Suppressor macrophage treated with lipopolysaccharide for 4 hours (primary cell): ENCODE measurements around the gene PCSK9.

Experiments
- DNase-seq: peaks from one replicate; pipeline ENCODE4 v3.0.0-alpha.2; 2020

Gene PCSK9

GRCh38 chr1:55060133-55060999 is 21.0 kb downstream of the PCSK9 start:
- DNase-seq: peak; percentile 21

GRCh38 chr1:55061000-55061705 is 21.8 kb downstream of the PCSK9 start:
- no peak for DNase-seq

GRCh38 chr1:55061706-55062321 is 22.5 kb downstream of the PCSK9 start:
- no peak for DNase-seq

GRCh38 chr1:55062801-55063576 is 23.6 kb downstream of the PCSK9 start:
- no peak for DNase-seq

GRCh38 chr1:55063577-55063942 is 24.2 kb downstream of the PCSK9 start:
- no peak for DNase-seq

GRCh38 chr1:55064071-55064581 is 24.8 kb downstream of the PCSK9 start:
- DNase-seq: no peak

GRCh38 chr1:55064861-55065263 is 25.5 kb downstream of the PCSK9 start:
- no peak for DNase-seq

GRCh38 chr1:55065648-55066047 is 26.3 kb downstream of the PCSK9 start:
- DNase-seq: no peak

- DNase-seq: no peak
These were observed 27.9 kb downstream of the PCSK9 start for GRCh38 chr1:55067022-55067778.

- no peak for DNase-seq
These were observed 28.6 kb downstream of the PCSK9 start for GRCh38 chr1:55067914-55068313.

- DNase-seq: no peak
These were observed 29.3 kb downstream of the PCSK9 start for GRCh38 chr1:55068638-55069037.

- no peak for DNase-seq
These were observed 29.9 kb downstream of the PCSK9 start for GRCh38 chr1:55069280-55069679.

GRCh38 chr1:55070293-55071164 is 31.2 kb downstream of the PCSK9 start:
- DNase-seq: no peak

GRCh38 chr1:55071477-55071876 is 32.1 kb downstream of the PCSK9 start:
- no peak for DNase-seq

GRCh38 chr1:55073187-55073916 is 34.0 kb downstream of the PCSK9 start:
- no peak for DNase-seq

- DNase-seq: no peak
These were observed 35.1 kb downstream of the PCSK9 start for GRCh38 chr1:55074455-55074854.

- no peak for DNase-seq
These were observed 37.0 kb downstream of the PCSK9 start for GRCh38 chr1:55076356-55076755.

- no peak for DNase-seq
These were observed 39.1 kb downstream of the PCSK9 start for GRCh38 chr1:55078470-55078869.

- no peak for DNase-seq
These were observed 40.3 kb downstream of the PCSK9 start for GRCh38 chr1:55079651-55080050.

- no peak for DNase-seq
These were observed 42.0 kb downstream of the PCSK9 start for GRCh38 chr1:55081188-55081904.
